Muscle of leg (tissue), 11 donors: ENCODE measurements around the gene HMCN2. TPM values are rescaled to one million over a fixed set of nuclear protein-coding genes. Genes with fewer than 3 reads are reported as not detected.

Experiments used
- DNase-seq: peaks from one replicate; pipeline ENCODE4 v3.0.0; 2013
- H3K27ac ChIP-seq: one replicate; pipeline ENCODE4 v1.5.1; 2013; ENCODE audit warnings: mild to moderate bottlenecking, low read length, control low read depth
- H3K27me3 ChIP-seq: one replicate; pipeline ENCODE4 v1.6.1; 2013; ENCODE audit warnings: low read length; ENCODE audit not compliant: control insufficient read depth, insufficient read depth
- H3K36me3 ChIP-seq: one replicate; pipeline ENCODE4 v1.6.1; 2013; ENCODE audit warnings: low read length; ENCODE audit not compliant: control insufficient read depth, insufficient read depth
- H3K4me1 ChIP-seq: one replicate; pipeline ENCODE4 v1.6.1; 2013; ENCODE audit warnings: low read length; ENCODE audit not compliant: control insufficient read depth, insufficient read depth
- H3K4me3 ChIP-seq: one replicate; pipeline ENCODE4 v1.5.1; 2013; ENCODE audit warnings: low read length, control low read depth
- H3K9me3 ChIP-seq: replicated peaks from 2 replicates; pipeline ENCODE4 v1.6.1; 2013; ENCODE audit warnings: low read depth, low read length; ENCODE audit not compliant: control insufficient read depth
- WGBS: methylation state at CpG from one replicate; pipeline ENCODE4 v1.1.5; 2013; ENCODE audit warnings: missing lambda C conversion rate; ENCODE audit not compliant: insufficient coverage; 5-methylcytosine and 5-hydroxymethylcytosine counted together
- polyA plus RNA-seq, 8 donors: library from polyadenylated mRNA; unstranded; fragments of 120-200 nt; gene quantifications; one replicate each; pipeline versions ENCODE4 v1.2.1 to v1.2.3, GENCODE V29; 2013; ENCODE audit warnings: inconsistent platforms in 1 of 8, low replicate concordance in 1 of 8; ENCODE audit not compliant: insufficient read length in 8 of 8, insufficient read depth in 1 of 8
- total RNA-seq: library from RNA; stranded (reverse); fragments of 120-200 nt; gene quantifications from one replicate; pipeline ENCODE4 v1.2.4, GENCODE V29; 2013

HMCN2 gene
- total and polyA plus RNA-seq, 9 donors = 2.8 to 7.7 (median 4.3) TPM

DNA sequence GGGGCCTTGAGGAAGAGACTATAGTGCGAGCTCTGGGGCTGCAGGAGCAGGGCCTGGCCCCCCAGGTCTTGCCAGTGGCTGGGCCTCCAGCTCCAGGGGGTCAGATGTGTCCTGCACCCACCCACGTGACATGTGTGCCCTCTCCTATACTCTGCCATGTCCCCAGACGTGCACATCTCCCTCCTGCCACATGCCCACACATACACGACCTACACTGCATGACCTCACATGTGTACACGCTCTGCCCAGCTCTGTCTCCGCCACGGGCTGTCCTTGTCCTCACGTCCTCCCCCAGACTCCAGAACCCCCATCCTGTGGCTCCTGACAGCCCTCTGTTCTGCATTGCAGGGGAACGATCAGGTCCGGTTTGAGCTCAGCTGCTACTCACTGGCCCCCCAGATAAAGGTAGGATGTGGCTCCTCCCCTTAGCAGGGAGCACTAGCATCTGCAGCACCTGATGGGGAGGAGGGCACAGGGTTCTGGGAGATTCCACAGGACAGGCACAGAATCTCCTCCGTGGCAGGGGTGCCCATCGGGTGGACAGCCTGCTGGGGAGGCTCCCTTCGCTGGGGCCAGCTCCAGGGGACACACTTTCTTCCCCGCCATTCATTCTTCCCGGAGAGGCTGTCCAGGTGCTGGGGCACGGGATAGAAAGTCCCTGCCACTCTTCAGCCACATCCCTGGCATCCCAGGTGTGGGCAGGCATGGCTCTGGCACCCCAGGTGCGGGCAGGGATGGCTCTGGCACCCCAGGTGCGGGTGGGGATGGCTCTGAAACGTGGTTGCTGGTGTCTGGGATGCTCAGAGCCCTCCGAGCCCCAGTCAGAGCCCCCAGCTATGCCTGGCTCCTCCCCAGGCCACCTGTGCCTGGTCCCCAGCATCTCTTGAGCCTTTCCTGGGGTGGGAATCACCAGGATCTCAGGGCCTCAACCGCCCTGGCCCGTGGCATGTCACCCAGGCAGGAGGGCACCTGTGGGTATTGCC is 198.5 kb downstream of the HMCN2 start:
- DNase-seq = no peak
- no peaks in the 10 kb centered on the region for H3K36me3 ChIP-seq
- peaks cover 76% of the 10 kb centered on the region for H3K27me3 ChIP-seq
- no peak overlapping the region for H3K4me3 ChIP-seq
- WGBS = 84% methylated on average over 18 of the region's 22 CpGs
- H3K27ac ChIP-seq = no peak overlapping the region
- no peaks in the 10 kb centered on the region for H3K9me3 ChIP-seq
- peaks cover 2% of the 10 kb centered on the region for H3K4me1 ChIP-seq

DNA sequence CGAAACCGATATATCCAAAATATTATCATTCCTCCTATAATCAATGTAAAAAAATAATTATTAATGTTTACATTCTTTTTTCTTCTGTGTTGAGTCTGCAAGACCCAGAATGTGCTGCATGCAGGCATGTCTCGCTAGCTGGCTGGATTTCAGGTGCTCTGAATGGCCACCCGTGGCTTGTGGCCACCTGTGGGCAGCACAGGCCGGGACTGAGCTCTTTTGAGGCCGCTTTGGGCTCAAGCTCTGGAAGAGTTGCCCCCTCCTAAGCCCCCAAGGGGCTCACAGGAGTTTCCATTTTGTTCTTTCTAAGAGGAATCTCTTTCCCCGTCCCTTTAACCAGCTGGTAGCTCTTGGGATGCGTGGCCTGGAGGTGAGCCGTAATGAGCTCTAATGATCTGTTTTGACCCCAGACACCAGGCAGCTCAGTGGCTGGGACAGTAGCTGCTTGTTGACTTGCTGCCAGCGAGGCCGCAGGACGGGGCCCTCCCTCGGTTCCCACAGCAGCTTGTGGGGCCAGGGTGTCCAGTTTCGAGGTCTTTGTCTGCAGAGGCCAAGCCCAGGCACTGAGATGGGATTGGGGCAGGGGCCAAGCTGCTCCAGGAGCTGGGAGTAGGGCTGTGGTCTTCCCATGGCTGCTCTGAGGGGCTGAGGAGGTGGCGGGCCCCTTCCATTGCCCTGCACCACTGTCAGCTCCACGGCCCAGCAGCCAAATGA is 200.0 kb downstream of the HMCN2 start:
- Histone ChIP-seq H3K27me3 (peaks cover 83% of the 10 kb centered on the region), H3K36me3 (no peaks in the 10 kb centered on the region), H3K27ac (no peak overlapping the region), H3K9me3 (no peaks in the 10 kb centered on the region), H3K4me3 (no peak overlapping the region), H3K4me1 (peaks cover 2% of the 10 kb centered on the region)
- DNase-seq = no peak
- 35% methylated on average over 9 of the region's 16 CpGs for WGBS

DNA sequence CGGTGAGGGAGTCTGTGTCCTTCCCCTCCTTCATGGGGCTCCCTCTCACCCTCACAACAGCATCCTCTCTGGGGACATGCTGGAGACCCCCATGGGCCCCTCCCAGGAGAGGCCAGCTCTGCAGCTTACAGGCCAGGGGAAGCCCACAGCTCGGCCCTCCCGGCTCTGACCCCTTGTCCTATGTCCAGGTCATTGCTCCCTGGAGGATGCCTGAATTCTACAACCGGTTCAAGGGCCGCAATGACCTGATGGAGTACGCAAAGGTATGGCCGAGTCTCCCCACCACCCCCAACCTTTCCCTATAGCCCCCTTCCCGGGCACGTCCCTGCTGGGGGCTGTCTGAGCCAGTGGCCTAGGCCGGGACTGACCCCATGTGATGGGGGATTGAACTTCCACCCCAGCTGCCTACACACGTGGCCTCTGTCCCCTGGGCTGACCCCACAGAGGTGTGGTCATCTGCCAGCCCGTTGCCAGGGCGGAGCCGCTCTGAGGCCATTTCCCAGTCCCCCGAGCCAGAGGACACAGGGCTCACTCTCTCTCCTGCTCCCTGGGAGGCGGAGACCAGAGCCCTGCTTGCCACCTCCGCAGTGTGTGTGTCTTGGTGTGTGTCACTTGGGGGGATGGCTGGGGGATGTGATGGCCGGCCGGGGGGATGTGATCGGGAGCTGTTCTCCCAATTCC is 201.1 kb downstream of the HMCN2 start:
- no peak for DNase-seq
- peaks cover 5% of the 10 kb centered on the region for H3K36me3 ChIP-seq
- H3K27me3 ChIP-seq = peaks cover 87% of the 10 kb centered on the region
- no peak overlapping the region for H3K4me3 ChIP-seq
- H3K4me1 ChIP-seq = no peaks in the 10 kb centered on the region
- no peaks in the 10 kb centered on the region for H3K9me3 ChIP-seq
- WGBS = 66% methylated on average over 16 of the region's 20 CpGs
- no peak overlapping the region for H3K27ac ChIP-seq

DNA sequence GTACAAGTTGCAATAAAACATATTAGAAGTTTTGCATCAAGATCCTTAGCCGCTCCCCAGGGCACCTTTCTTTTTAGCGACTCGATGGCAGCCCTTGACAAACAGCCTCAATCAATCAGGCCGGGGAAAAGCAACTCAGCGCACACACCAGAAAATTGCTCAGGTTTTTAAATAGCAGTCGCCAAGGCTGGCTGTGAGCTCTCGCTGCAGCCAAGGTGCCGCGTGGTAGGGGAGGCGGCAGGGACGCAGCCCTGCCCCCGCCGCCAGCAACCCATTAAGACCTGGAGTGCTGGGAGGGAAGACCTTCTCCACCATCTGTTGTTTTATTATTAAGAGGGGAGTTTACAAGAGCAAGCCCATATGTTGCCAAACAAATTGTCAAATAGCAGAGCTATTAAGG is 201.8 kb downstream of the HMCN2 start:
- Histone ChIP-seq H3K4me1 (no peaks in the 10 kb centered on the region), H3K27ac (no peak overlapping the region), H3K9me3 (no peaks in the 10 kb centered on the region), H3K27me3 (peaks cover 87% of the 10 kb centered on the region), H3K36me3 (peaks cover 5% of the 10 kb centered on the region), H3K4me3 (no peak overlapping the region)
- DNase-seq = no peak
- WGBS = 29% methylated on average over 4 of the region's 13 CpGs

DNA sequence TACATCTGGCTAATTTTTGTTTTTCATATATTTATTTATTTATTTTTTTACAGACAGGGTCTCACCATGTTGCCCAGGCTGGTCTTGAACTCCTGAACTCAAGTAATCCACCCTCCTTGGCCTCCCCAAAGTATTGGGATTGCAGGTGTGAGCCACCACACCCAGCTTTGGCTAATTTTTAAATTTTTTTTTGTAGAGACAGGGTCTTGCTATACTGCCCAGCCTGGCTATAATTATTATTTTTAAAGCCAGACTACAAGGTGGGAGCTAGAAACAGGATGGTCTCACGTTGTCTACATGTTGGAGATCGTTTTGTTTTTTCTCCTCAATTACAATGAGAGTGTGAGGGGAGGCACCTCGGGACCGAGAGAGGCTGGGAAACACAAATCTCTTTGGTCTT is 203.0 kb downstream of the HMCN2 start:
- H3K4me1 ChIP-seq = no peaks in the 10 kb centered on the region
- no peak overlapping the region for H3K4me3 ChIP-seq
- H3K9me3 ChIP-seq = no peaks in the 10 kb centered on the region
- H3K27ac ChIP-seq = no peak overlapping the region
- no peak for DNase-seq
- H3K36me3 ChIP-seq = peaks cover 5% of the 10 kb centered on the region
- WGBS = 50% methylated on average over 2 of the region's 4 CpGs
- peaks cover 92% of the 10 kb centered on the region for H3K27me3 ChIP-seq

DNA sequence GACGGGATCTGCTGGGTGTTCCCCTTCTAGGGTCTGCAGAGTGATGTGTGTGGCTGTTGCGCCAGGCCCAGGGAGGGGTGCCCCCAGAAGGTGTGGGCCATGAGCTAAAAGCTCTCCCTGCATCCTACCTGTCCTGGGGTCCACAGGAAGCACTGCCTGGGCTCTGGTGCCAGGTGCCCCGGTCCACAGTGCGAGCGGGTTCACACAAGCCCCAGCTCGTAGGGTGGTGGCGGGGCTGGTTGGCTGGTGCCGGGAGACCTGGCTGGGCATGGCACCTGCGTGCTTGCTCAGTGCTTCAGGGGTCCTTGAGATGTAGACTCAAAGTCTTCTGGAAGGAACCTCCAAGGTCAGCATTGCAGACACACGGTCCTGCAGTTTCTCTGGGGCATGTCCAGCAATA is 204.7 kb downstream of the HMCN2 start:
- H3K4me1 ChIP-seq = no peaks in the 10 kb centered on the region
- DNase-seq = no peak
- WGBS = 91% methylated on average over 8 of the region's 10 CpGs
- H3K36me3 ChIP-seq = peaks cover 5% of the 10 kb centered on the region
- H3K27me3 ChIP-seq = peaks cover 98% of the 10 kb centered on the region
- no peak overlapping the region for H3K27ac ChIP-seq
- H3K9me3 ChIP-seq = no peaks in the 10 kb centered on the region
- no peak overlapping the region for H3K4me3 ChIP-seq

DNA sequence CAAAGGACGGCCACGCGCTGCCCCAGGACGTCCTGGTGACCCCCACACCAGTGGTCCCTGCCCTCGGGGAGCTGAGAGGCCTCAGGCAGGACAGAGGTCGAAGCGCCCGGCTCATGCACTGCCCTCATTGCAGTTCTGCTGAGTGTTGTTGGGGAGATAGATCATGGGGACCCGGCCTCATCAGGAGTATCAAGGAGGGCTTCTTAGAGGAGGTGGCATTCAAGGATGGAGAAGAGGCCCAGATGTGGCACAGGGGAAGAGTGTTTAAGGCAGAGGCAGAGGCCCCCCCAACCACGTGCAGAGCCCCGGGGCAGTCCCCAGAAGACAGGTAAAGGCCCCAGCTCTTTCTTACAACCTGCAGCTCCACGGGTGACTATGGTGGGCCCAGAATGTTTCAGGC is 205.4 kb downstream of the HMCN2 start:
- Histone ChIP-seq H3K4me3 (no peak overlapping the region), H3K9me3 (no peaks in the 10 kb centered on the region), H3K27me3 (peaks cover 97% of the 10 kb centered on the region), H3K27ac (no peak overlapping the region), H3K4me1 (no peaks in the 10 kb centered on the region), H3K36me3 (peaks cover 5% of the 10 kb centered on the region)
- 91% methylated on average over 10 of the region's 12 CpGs for WGBS
- DNase-seq = no peak

DNA sequence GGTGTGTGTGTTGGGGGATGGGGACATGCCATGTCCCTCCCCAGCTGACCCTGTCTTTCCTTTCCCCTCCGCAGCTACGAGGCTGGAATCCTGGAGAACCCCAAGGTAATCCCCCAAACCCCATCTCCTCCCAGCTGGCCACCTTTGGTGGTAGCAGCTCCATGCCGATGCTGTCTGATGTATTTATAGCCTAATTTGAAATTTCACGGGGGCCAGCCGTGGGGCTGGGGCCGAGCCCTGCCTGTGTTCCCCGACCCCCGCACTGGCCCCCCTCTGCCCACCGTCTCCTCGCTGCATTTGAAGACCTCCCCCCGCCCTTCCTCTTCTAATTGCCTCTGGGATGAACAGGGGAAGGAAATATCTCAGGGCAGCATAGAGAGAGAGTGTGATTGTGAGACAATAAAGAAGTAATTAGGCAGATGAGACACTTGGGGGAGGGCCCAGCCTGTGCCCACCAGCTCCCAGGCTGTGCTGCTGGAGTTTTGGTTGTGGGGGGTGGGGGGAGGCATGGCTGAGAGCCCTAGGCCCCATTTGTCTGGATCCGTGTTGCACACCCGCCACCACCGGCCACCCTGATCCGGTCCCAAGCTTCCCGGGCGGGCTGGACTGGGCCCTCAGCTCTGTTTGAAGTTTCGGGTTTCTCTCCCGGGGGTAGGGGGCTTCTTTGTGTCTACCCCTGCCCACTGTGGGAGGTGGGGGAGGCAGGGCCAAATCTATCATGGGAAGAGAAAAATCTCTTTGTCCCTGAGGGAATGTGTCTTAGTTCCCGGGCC is 206.0 kb downstream of the HMCN2 start:
- H3K27me3 ChIP-seq = peaks cover 97% of the 10 kb centered on the region
- DNase-seq = no peak
- H3K4me1 ChIP-seq = no peaks in the 10 kb centered on the region
- H3K36me3 ChIP-seq = peaks cover 5% of the 10 kb centered on the region
- no peaks in the 10 kb centered on the region for H3K9me3 ChIP-seq
- H3K4me3 ChIP-seq = no peak overlapping the region
- H3K27ac ChIP-seq = no peak overlapping the region
- 44% methylated on average over 6 of the region's 20 CpGs for WGBS

DNA sequence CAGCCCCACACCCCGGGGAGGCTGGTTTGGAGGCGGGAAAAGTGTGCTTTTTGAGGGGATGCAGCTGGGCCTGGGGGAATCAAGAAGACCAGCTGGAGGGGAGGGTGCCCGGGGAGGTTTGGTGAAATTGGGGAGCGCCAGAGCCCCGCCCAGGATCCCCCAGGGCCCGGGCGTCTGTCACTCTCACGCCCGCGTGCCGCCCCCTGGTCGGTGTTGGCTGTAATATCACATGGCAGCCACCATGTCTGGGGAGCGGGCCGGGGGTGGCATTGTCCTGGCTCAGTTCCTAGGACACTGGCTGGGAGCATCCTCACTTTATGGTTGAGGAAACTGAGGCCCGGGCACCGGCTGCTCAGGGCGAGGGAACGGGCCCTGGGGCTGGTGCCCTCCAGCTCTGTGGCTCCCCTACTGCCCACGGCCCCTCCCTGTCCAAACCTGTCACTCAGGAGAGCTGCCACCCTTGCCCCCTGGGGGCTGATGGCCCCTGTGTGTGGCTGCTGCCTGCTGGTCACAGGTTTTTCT is 206.7 kb downstream of the HMCN2 start:
- WGBS = 65% methylated on average over 18 of the region's 19 CpGs
- no peaks in the 10 kb centered on the region for H3K9me3 ChIP-seq
- H3K36me3 ChIP-seq = peaks cover 8% of the 10 kb centered on the region
- no peak for DNase-seq
- H3K27me3 ChIP-seq = peaks cover 97% of the 10 kb centered on the region
- H3K4me3 ChIP-seq = no peak overlapping the region
- H3K27ac ChIP-seq = no peak overlapping the region
- no peaks in the 10 kb centered on the region for H3K4me1 ChIP-seq
